HT-29 (cell line): ENCODE data around the gene NR2F1-AS1. TPM values are rescaled to one million over a fixed set of nuclear protein-coding genes. Genes with fewer than 3 reads are reported as not detected.

ENCODE experiments used
- DNase-seq: peaks from one replicate; pipeline ENCODE4 v3.0.0-alpha.2; 2015; ENCODE audit warnings: low spot score
- total RNA-seq: library from RNA; depleted of rRNA; stranded (reverse); fragments of >200 nt; shearing (Covaris generic); gene quantifications from 2 replicates; pipeline ENCODE4 v1.2.3, GENCODE V29; 2014

NR2F1-AS1 gene
- total RNA-seq, 1 experiment from 2014 or later: 2.8 TPM

GRCh38 chr5:93603078-93603792 is 22.2 kb upstream of the NR2F1-AS1 start:
- DNase-seq: no peak

- DNase-seq: no peak
These were observed 21.4 kb upstream of the NR2F1-AS1 start for GRCh38 chr5:93602241-93603077.

- DNase-seq: no peak
These were observed 20.8 kb upstream of the NR2F1-AS1 start for GRCh38 chr5:93601802-93602155.

GRCh38 chr5:93601071-93601801 is 20.2 kb upstream of the NR2F1-AS1 start:
- no peak for DNase-seq

GRCh38 chr5:93600409-93601070 is 19.5 kb upstream of the NR2F1-AS1 start:
- DNase-seq: no peak

GRCh38 chr5:93599399-93600120 is 18.5 kb upstream of the NR2F1-AS1 start:
- no peak for DNase-seq

GRCh38 chr5:93599001-93599379 is 18.0 kb upstream of the NR2F1-AS1 start:
- DNase-seq: no peak

GRCh38 chr5:93598091-93599000 is 17.3 kb upstream of the NR2F1-AS1 start:
- no peak for DNase-seq

- peak; percentile 70 for DNase-seq
These were observed 15.9 kb upstream of the NR2F1-AS1 start for GRCh38 chr5:93596676-93597490.

- DNase-seq: no peak
These were observed 15.3 kb upstream of the NR2F1-AS1 start for GRCh38 chr5:93596310-93596675.

GRCh38 chr5:93595420-93596147 is 14.6 kb upstream of the NR2F1-AS1 start:
- no peak for DNase-seq

- no peak for DNase-seq
These were observed 13.8 kb upstream of the NR2F1-AS1 start for GRCh38 chr5:93594591-93595419.

- no peak for DNase-seq
These were observed 12.6 kb upstream of the NR2F1-AS1 start for GRCh38 chr5:93593476-93594131.

GRCh38 chr5:93592883-93593282 is 11.9 kb upstream of the NR2F1-AS1 start:
- DNase-seq: no peak

GRCh38 chr5:93591323-93591945 is 10.4 kb upstream of the NR2F1-AS1 start:
- DNase-seq: no peak

GRCh38 chr5:93590493-93590892 is 9.5 kb upstream of the NR2F1-AS1 start:
- DNase-seq: no peak

GRCh38 chr5:93589829-93590215 is 8.8 kb upstream of the NR2F1-AS1 start:
- DNase-seq: no peak
